ENCODE data around the gene APBB2. TPM values are rescaled to one million over a fixed set of nuclear protein-coding genes. Genes with fewer than 3 reads are reported as not detected.
"Not testable (repeated sequence)": the region's sequence is repeated elsewhere in the genome, so short reads cannot be mapped to it uniquely, and the experiment has no call there.

APBB2 gene
- total and polyA plus RNA-seq, 4 donors: 4.8 to 31.5 (median 11.2) TPM

GRCh38 chr4:40820101-40820500, 394.2 kb downstream of the APBB2 start:
- peaks cover 0 to 3% (median 0%) of the 10 kb centered on the region in 4 donors for H3K4me1 ChIP-seq (ENCODE audit: control insufficient read depth in 4 of 4, insufficient read depth in 4 of 4, low read length in 3 of 4)

GRCh38 chr4:40817157-40817556, 397.2 kb downstream of the APBB2 start:
- peak in 1 of 2 donors; percentile 11 for TF ChIP-seq HNF4A (conservative IDR thresholded peaks at IDR 0.05)
- H3K27ac ChIP-seq (ENCODE audit: low read depth in 1 of 2, low read length in 2 of 2); H3K4me1 ChIP-seq (ENCODE audit: control insufficient read depth in 4 of 4, insufficient read depth in 4 of 4, low read length in 3 of 4); H3K27me3 ChIP-seq (ENCODE audit: control insufficient read depth in 4 of 4, insufficient read depth in 4 of 4, low read length in 3 of 4); DNase-seq (ENCODE audit: low spot score); H3K9ac ChIP-seq (ENCODE audit: low read depth in 1 of 2, low read length in 2 of 2); H3K9me3 ChIP-seq (ENCODE audit: control insufficient read depth in 4 of 4, low read length in 3 of 4); H3K4me3 ChIP-seq (ENCODE audit: low read depth in 1 of 3, low read length in 3 of 3): not testable (repeated sequence)
- WGBS: 71% methylated on average over 6 of the region's 6 CpGs
- H3K36me3 ChIP-seq (ENCODE audit: control insufficient read depth in 4 of 4, insufficient read depth in 3 of 4, low read depth in 1 of 4, low read length in 3 of 4): peaks cover 4 to 48% (median 24%) of the 10 kb centered on the region in 4 donors

More at GRCh38 chr4:40820101-40820500, 394.2 kb downstream of the APBB2 start:
- no peaks in the 10 kb centered on the region for H3K9me3 ChIP-seq (ENCODE audit: control insufficient read depth in 4 of 4, low read length in 3 of 4)
- no peak for TF ChIP-seq YY1 (IDR thresholded peaks at IDR 0.05)
- no peak for TF ChIP-seq FOXA1 (IDR thresholded peaks at IDR 0.05)
- TF ChIP-seq ATF3 (IDR thresholded peaks at IDR 0.05): no peak
- no peak for TF ChIP-seq FOXA2 (IDR thresholded peaks at IDR 0.05)
- TF ChIP-seq, protein P1, sequence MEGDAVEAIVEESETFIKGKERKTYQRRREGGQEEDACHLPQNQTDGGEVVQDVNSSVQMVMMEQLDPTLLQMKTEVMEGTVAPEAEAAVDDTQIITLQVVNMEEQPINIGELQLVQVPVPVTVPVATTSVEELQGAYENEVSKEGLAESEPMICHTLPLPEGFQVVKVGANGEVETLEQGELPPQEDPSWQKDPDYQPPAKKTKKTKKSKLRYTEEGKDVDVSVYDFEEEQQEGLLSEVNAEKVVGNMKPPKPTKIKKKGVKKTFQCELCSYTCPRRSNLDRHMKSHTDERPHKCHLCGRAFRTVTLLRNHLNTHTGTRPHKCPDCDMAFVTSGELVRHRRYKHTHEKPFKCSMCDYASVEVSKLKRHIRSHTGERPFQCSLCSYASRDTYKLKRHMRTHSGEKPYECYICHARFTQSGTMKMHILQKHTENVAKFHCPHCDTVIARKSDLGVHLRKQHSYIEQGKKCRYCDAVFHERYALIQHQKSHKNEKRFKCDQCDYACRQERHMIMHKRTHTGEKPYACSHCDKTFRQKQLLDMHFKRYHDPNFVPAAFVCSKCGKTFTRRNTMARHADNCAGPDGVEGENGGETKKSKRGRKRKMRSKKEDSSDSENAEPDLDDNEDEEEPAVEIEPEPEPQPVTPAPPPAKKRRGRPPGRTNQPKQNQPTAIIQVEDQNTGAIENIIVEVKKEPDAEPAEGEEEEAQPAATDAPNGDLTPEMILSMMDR (IDR thresholded peaks at IDR 0.05; ENCODE audit: low read depth, low read length, missing input control): no peak
- no peak for TF ChIP-seq RXRA (IDR thresholded peaks at IDR 0.05)
- TF ChIP-seq EGR1 (IDR thresholded peaks at IDR 0.05; ENCODE audit: low read depth in 2 of 2): no peak
- no peak for TF ChIP-seq MAX (IDR thresholded peaks at IDR 0.05)
- TF ChIP-seq HNF4A (conservative IDR thresholded peaks at IDR 0.05): no peak
- TF ChIP-seq GABPA (IDR thresholded peaks at IDR 0.05 in 1 of 2, conservative IDR thresholded peaks at IDR 0.05 in 1 of 2): no peak
- H3K4me3 ChIP-seq (ENCODE audit: low read depth in 1 of 3, low read length in 3 of 3): no peak overlapping the region
- peaks cover 3 to 44% (median 26%) of the 10 kb centered on the region in 4 donors for H3K36me3 ChIP-seq (ENCODE audit: control insufficient read depth in 4 of 4, insufficient read depth in 3 of 4, low read depth in 1 of 4, low read length in 3 of 4)
- 96% methylated on average over 11 of the region's 11 CpGs for WGBS
- no peak for DNase-seq (ENCODE audit: low spot score)
- H3K27ac ChIP-seq (ENCODE audit: low read depth in 1 of 2, low read length in 2 of 2): no peak overlapping the region
- no peaks in the 10 kb centered on the region for H3K27me3 ChIP-seq (ENCODE audit: control insufficient read depth in 4 of 4, insufficient read depth in 4 of 4, low read length in 3 of 4)
- H3K9ac ChIP-seq (ENCODE audit: low read depth in 1 of 2, low read length in 2 of 2): no peak overlapping the region

- H3K4me1 ChIP-seq (ENCODE audit: control insufficient read depth in 4 of 4, insufficient read depth in 4 of 4, low read length in 3 of 4): peaks cover 0 to 3% (median under 1%) of the 10 kb centered on the region in 4 donors
- H3K4me3 ChIP-seq (ENCODE audit: low read depth in 1 of 3, low read length in 3 of 3): no peak overlapping the region
- peak overlapping the region in 1 of 2 donors; percentile 56 for H3K27ac ChIP-seq (ENCODE audit: low read depth in 1 of 2, low read length in 2 of 2)
- H3K36me3 ChIP-seq (ENCODE audit: control insufficient read depth in 4 of 4, insufficient read depth in 3 of 4, low read depth in 1 of 4, low read length in 3 of 4): peaks cover 2 to 29% (median 17%) of the 10 kb centered on the region in 4 donors
- no peak overlapping the region for H3K9ac ChIP-seq (ENCODE audit: low read depth in 1 of 2, low read length in 2 of 2)
- DNase-seq (ENCODE audit: low spot score): no peak
- no peaks in the 10 kb centered on the region for H3K27me3 ChIP-seq (ENCODE audit: control insufficient read depth in 4 of 4, insufficient read depth in 4 of 4, low read length in 3 of 4)
- 92% methylated on average over 2 of the region's 2 CpGs for WGBS
- no peaks in the 10 kb centered on the region for H3K9me3 ChIP-seq (ENCODE audit: control insufficient read depth in 4 of 4, low read length in 3 of 4)
- TF ChIP-seq HNF4G (IDR thresholded peaks at IDR 0.05): no peak
- TF ChIP-seq TAF1 (conservative IDR thresholded peaks at IDR 0.05): no peak
- TF ChIP-seq, protein P1 (IDR thresholded peaks at IDR 0.05; ENCODE audit: low read depth, low read length, missing input control): no peak
- TF ChIP-seq RXRA (IDR thresholded peaks at IDR 0.05): no peak
- no peak for TF ChIP-seq NR2F2 (IDR thresholded peaks at IDR 0.05)
- TF ChIP-seq GABPA (IDR thresholded peaks at IDR 0.05 in 1 of 2, conservative IDR thresholded peaks at IDR 0.05 in 1 of 2): no peak
- no peak for TF ChIP-seq FOXA2 (IDR thresholded peaks at IDR 0.05)
- no peak for TF ChIP-seq RAD21 (IDR thresholded peaks at IDR 0.05)
- no peak for TF ChIP-seq EGR1 (IDR thresholded peaks at IDR 0.05; ENCODE audit: low read depth in 2 of 2)
- TF ChIP-seq SP1 (IDR thresholded peaks at IDR 0.05): no peak
- TF ChIP-seq, protein P2, sequence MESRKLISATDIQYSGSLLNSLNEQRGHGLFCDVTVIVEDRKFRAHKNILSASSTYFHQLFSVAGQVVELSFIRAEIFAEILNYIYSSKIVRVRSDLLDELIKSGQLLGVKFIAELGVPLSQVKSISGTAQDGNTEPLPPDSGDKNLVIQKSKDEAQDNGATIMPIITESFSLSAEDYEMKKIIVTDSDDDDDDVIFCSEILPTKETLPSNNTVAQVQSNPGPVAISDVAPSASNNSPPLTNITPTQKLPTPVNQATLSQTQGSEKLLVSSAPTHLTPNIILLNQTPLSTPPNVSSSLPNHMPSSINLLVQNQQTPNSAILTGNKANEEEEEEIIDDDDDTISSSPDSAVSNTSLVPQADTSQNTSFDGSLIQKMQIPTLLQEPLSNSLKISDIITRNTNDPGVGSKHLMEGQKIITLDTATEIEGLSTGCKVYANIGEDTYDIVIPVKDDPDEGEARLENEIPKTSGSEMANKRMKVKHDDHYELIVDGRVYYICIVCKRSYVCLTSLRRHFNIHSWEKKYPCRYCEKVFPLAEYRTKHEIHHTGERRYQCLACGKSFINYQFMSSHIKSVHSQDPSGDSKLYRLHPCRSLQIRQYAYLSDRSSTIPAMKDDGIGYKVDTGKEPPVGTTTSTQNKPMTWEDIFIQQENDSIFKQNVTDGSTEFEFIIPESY (IDR thresholded peaks at IDR 0.05): no peak
- TF ChIP-seq, protein P3, sequence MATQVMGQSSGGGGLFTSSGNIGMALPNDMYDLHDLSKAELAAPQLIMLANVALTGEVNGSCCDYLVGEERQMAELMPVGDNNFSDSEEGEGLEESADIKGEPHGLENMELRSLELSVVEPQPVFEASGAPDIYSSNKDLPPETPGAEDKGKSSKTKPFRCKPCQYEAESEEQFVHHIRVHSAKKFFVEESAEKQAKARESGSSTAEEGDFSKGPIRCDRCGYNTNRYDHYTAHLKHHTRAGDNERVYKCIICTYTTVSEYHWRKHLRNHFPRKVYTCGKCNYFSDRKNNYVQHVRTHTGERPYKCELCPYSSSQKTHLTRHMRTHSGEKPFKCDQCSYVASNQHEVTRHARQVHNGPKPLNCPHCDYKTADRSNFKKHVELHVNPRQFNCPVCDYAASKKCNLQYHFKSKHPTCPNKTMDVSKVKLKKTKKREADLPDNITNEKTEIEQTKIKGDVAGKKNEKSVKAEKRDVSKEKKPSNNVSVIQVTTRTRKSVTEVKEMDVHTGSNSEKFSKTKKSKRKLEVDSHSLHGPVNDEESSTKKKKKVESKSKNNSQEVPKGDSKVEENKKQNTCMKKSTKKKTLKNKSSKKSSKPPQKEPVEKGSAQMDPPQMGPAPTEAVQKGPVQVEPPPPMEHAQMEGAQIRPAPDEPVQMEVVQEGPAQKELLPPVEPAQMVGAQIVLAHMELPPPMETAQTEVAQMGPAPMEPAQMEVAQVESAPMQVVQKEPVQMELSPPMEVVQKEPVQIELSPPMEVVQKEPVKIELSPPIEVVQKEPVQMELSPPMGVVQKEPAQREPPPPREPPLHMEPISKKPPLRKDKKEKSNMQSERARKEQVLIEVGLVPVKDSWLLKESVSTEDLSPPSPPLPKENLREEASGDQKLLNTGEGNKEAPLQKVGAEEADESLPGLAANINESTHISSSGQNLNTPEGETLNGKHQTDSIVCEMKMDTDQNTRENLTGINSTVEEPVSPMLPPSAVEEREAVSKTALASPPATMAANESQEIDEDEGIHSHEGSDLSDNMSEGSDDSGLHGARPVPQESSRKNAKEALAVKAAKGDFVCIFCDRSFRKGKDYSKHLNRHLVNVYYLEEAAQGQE (IDR thresholded peaks at IDR 0.05): no peak
- TF ChIP-seq YY1 (IDR thresholded peaks at IDR 0.05): no peak
- no peak for TF ChIP-seq JUND (IDR thresholded peaks at IDR 0.05)
These were observed 401.5 kb downstream of the APBB2 start for GRCh38 chr4:40812856-40813255.

All from liver (tissue), 9 donors.